ENCODE results near the gene HOXD1.

- no peak for TF ChIP-seq CTCF (IDR thresholded peaks at IDR 0.05)
- TF ChIP-seq POLR2A (IDR thresholded peaks at IDR 0.05) = no peak
- TF ChIP-seq POLR2AphosphoS5 (IDR thresholded peaks at IDR 0.05; ENCODE audit: insufficient read depth in 1 of 2, low read depth in 1 of 2) = peak in 1 of 2 donors; percentile 47
Measured at GRCh38 chr2:176178757-176179295, 9.6 kb upstream of the HOXD1 start.

All from vagina (tissue), 2 donors.